DMS79 (cell line): ENCODE measurements around the gene GOLGA3.
"Not testable (repeated sequence)": the region's sequence is repeated elsewhere in the genome, so short reads cannot be mapped to it uniquely, and the experiment has no call there.

Experiments
- DNase-seq: peaks from one replicate; lab custom pipeline; 2025; lab: John Stamatoyannopoulos, UW

GOLGA3 gene

DNA sequence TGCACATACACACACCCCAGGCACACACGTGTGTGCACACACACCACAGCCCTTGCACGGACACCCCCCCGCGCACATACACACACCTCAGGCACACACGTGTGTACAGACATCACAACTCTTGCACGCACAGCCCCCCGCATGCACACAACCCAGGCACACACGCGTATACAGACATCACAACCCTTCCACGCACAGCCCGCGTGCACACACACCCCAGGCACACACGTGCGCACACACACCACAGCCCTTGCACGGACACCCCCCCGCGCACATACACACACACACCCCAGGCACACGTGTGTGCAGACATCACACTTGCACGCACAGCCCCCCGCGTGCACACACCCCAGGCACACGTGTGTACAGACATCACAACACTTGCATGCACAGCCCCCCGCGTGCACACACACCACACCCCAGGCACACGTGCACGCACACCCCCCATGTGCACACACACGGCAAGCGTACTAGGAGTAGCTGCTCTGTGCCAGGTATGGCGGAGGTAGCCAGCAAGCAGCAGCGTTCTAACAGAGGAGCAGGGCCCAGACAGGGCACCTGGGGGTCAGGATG is 48.8 kb downstream of the GOLGA3 start:
- DNase-seq, result no peak

DNA sequence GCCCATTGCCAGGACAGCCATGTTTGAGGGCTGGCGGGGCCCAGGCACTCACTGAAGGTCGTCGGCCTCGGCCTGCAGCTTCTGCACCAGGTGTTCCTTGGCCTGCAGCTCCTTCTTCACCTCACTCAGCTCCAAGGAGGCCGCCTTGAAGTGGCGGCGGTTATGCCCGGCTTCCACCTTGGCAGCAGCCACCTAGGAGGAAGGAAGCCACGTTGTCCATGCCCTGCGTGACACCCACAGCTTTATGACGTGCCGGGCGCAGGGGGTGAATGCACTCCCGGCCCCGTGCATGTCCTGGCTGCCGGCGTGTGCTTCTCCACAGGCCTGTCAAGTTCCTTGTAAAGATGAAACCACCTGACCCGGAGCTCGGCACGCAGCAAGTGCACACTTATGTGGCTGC is 51.1 kb downstream of the GOLGA3 start:
- no peak for DNase-seq

DNA sequence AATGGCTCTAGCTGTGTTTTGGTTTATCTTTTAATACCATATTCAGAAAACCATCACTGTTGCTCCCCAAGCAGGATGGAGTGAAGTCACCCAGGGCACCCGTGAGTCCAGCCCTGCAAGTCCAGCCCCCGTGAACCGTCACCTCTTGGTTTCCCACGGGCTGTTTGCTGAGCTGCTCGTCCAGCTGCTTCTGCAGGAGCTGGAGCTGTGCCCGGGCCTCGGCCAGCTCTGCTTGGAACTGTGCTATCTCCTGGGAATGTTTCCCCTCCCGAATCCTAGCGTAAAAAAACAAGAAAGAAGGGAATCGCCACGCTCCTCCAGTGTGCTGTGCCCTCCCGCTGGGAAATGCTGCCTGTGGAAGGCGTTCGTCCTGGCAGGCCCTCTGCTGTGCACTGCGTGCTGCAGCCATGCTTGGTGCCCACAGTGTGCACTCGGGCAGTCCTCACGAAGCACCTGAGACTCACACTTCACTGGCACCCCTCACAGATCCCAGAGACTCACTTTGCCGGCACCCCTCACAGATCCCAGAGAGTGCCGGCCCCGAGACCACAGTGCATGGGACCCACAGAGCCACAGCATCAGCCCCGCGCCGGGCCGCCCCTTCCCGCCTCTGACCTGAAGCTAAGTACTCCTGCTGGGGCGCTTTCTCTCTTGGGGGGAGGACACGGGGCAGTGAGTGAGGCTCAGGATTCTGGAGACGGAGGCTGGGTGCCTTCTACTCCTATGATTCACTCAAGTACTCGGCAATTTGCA is 51.7 kb downstream of the GOLGA3 start:
- no peak for DNase-seq

DNA sequence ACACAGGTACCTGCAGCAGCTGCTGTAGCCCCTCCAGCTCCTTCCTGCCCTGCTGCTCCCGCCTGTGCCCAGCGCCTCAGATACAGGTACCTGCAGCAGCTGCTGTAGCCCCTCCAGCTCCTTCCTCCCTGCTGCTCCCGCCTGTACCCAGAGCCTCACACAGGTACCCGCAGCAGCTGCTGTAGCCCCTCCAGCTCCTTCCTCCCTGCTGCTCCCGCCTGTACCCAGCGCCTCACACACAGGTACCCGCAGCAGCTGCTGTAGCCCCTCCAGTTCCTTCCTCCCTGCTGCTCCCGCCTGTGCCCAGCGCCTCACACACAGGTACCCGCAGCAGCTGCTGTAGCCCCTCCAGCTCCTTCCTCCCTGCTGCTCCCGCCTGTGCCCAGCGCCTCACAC is 52.4 kb downstream of the GOLGA3 start:
- DNase-seq, result not testable (repeated sequence)

GRCh38 chr12:132775502-132776229 is 53.0 kb downstream of the GOLGA3 start:
- DNase-seq, result no peak

- DNase-seq, result no peak
These were observed 53.9 kb downstream of the GOLGA3 start for GRCh38 chr12:132774646-132775275.

DNA sequence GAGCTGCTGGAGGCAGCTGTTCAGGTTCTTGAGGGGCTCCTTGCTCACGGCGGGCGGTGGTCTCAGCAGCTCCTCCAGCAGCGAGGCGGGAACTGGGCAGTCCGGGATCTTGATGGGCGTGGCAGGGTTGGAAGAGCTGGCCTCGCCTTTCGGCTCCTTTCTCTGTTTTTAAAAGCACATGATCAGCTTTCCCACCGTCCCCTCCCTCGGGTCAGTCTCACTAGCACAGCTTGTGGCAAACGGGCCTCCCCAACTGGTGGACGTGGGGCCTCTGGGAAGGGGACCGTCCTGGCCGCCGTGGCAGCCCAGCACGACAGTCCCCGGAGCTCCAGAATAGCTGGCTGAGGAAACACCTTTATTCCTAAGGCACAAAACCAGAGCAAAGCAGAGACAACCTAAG is 54.5 kb downstream of the GOLGA3 start:
- DNase-seq, result no peak

GRCh38 chr12:132773077-132773955 is 55.4 kb downstream of the GOLGA3 start:
- DNase-seq, result no peak

DNA sequence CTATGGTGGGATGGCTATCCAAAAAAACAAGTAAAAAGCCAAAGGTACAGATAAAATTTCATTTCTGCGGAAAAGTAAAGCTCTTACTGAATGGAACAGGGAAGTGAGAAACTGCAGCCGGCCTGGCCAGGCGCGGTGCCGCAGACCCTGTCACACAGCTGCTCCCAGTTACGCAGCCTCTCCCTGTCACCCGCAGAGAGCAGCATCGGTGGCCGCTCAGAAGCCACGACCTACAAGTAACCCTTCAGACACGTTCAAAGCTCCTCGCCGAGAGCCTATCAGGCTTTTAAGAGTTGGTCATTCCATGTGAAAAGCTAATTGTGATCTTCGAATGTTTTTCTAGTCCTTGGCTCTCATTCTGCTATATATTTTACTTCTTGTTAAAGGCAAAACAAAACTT is 56.1 kb downstream of the GOLGA3 start:
- no peak for DNase-seq

- DNase-seq, result no peak
These were observed 57.4 kb downstream of the GOLGA3 start for GRCh38 chr12:132771126-132771838.

DNA sequence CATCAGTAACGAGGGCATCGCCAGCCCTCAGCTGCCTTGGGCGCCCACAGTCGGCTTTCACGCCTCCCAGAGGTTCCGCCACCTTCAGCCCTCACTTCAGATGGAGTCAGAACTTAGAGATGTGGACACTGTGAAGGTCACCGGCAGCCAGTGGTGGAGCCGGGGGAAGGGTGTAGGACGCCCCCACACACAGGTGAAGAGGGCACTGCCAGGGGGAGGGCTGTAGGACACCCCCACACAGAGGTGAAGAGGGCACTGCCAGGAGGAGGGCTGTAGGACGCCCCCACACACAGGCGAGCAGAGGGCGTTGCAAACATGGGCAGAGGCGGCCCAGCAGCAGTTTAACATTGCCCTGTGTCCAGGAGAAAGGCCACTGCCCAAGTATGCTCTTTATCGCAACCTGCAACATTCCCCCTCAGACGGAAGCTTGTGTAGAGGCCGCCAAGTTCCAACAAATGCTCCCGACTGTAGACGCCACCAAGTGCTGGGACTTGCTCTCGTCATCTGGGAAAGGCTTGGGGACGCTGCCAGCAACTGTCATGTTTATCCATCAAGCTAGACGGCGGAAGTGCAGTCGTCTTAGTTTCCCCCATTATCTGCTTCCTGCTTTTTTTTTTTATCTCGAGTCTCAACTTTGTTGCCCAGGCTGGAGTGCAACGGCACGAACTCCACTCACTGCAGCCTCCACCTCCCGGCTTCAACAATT is 62.1 kb downstream of the GOLGA3 start:
- no peak for DNase-seq

DNA sequence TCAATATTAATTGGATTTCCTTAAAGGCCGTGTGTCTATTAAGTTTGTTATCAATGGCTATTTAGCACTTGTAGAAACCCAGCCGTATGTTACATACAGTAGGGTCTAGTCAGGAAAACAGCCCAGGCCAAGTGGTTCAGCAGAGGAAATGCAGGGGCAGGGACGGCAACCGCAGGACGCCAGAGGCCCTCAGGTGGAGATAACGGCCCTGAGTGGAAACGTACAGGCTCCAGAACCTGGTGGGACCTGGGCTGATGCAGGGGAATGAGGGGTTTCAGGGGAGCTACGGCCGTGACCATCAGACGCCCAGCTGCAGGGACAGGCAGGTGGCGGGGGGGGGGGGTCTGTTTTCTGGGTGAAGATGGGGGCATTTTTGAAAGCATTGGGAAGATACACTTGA is 63.3 kb downstream of the GOLGA3 start:
- DNase-seq, result no peak

- no peak for DNase-seq
These were observed 64.4 kb downstream of the GOLGA3 start for GRCh38 chr12:132764231-132764630.

DNA sequence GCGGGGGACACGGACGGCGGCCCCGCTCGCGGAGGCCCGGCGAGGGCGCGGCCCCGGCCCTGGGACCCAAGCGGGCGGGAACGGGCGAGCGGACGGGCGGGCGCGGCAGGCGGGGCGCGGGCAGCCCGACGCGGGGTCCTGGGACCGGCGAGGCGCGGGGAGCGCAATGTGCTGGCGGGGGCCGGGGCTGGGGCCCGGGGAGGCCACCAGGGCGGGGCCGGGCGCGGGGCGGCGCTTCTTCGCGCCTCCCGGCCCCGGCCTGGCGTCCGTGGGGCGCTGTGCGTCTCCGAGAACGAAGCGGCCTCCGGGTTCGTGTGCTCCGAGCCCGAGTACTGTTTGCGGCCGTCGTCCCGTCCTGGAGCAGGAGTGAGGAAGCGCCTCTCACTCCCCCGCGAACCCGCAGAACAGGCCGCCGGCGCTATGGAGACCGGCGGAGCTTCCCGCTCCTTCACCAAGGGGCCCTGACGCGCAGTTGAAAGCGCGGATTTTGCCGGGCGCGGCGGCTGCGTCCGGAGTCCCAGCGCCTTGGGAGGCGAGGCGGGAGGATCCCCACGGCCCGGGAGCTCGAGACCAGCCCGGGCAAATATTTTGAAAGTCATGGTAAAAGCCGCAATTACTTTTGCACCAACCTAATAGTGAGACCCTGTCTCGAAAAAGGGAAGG is 66.6 kb downstream of the GOLGA3 start:
- peak; percentile 40 for DNase-seq

- DNase-seq, result peak; percentile 29
These were observed 67.4 kb downstream of the GOLGA3 start, which contains the start of gene ANKLE2 for GRCh38 chr12:132761032-132761920. Gene ANKLE2 (minus strand): TSS chr12:132761832. CDS start chr12:132761798, 34 bp downstream.

- no peak for DNase-seq
These were observed 69.3 kb downstream of the GOLGA3 start for GRCh38 chr12:132759359-132759758.

DNA sequence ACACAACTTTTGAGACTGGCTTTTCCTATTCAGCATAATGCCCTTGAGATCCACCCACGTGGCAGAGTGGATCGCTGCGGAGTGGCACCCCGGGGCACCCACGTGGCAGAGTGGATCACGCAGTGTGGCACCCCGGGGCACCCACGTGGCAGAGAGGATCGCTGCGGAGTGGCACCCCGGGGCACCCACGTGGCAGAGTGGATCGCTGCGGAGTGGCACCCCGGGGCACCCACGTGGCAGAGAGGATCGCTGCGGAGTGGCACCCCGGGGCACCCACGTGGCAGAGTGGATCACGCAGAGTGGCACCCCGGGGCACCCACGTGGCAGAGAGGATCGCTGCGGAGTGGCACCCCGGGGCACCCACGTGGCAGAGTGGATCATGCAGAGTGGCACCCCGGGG is 69.8 kb downstream of the GOLGA3 start:
- DNase-seq, result not testable (repeated sequence)

GRCh38 chr12:132754160-132754932 is 74.3 kb downstream of the GOLGA3 start:
- no peak for DNase-seq
